HAP-1 (cell line): ENCODE results near the gene GBGT1.
A peak's percentile ranks its signal among the peaks of the same experiment; 100 is the strongest.

Experiments used
- DNase-seq, 2 experiments: peaks; one replicate each; pipeline ENCODE4 v3.0.0-alpha.2; 2016 to 2020; ENCODE audit warnings: low spot score in 2 of 2
- H3K27me3 ChIP-seq: fragments of 250-450 bp; sonication (Bioruptor Pico); 2 replicates; pipeline ENCODE4 v1.5.1; 2020; ENCODE audit warnings: low read depth, mild to moderate bottlenecking, moderate library complexity
- H3K36me3 ChIP-seq: fragments of 250-450 bp; sonication (Bioruptor Pico); replicated peaks from 2 replicates; pipeline ENCODE4 v1.5.1; 2020; ENCODE audit warnings: mild to moderate bottlenecking
- H3K4me1 ChIP-seq: fragments of 250-450 bp; sonication (Bioruptor Pico); 2 replicates; pipeline ENCODE4 v1.5.1; 2020; ENCODE audit warnings: mild to moderate bottlenecking
- H3K4me3 ChIP-seq: fragments of 250-450 bp; sonication (Bioruptor Pico); 2 replicates; pipeline ENCODE4 v1.5.1; 2020; ENCODE audit warnings: mild to moderate bottlenecking, moderate library complexity
- H3K9me3 ChIP-seq: fragments of 250-450 bp; sonication (Bioruptor Pico); 2 replicates; pipeline ENCODE4 v1.5.1; 2020; ENCODE audit warnings: mild to moderate bottlenecking, moderate library complexity
- in situ Hi-C: fragments of 300-500 bp; cut with MboI; formaldehyde crosslinking; loops from 3 replicates; pipeline ENCODE4 v1.14.3; 2020; ENCODE audit warnings: low sequenced_read_pairs, inconsistent platforms, mixed read lengths

GBGT1 gene

GRCh38 chr9:133118568-133118967 lies 45.1 kb downstream of the GBGT1 start:
- Histone ChIP-seq H3K4me3 (no peak overlapping the region), H3K27me3 (no peaks in the 10 kb centered on the region), H3K4me1 (no peaks in the 10 kb centered on the region; the same call in 1 of the 2 replicates), H3K9me3 (no peaks in the 10 kb centered on the region), H3K36me3 (no peaks in the 10 kb centered on the region)
- no peak for DNase-seq
- in situ Hi-C loops: no loop called here

GRCh38 chr9:133118179-133118520 lies 45.6 kb downstream of the GBGT1 start:
- H3K9me3 ChIP-seq: no peaks in the 10 kb centered on the region
- no peaks in the 10 kb centered on the region; the same call in 1 of the 2 replicates for H3K4me1 ChIP-seq
- no peaks in the 10 kb centered on the region for H3K36me3 ChIP-seq
- no peaks in the 10 kb centered on the region for H3K27me3 ChIP-seq
- no peak for DNase-seq
- H3K4me3 ChIP-seq: no peak overlapping the region
- in situ Hi-C loops: no loop called here

- Histone ChIP-seq H3K4me3 (no peak overlapping the region), H3K27me3 (no peaks in the 10 kb centered on the region), H3K9me3 (no peaks in the 10 kb centered on the region), H3K36me3 (no peaks in the 10 kb centered on the region), H3K4me1 (no peaks in the 10 kb centered on the region; the same call in 1 of the 2 replicates)
- in situ Hi-C loops: no loop called here
- DNase-seq: no peak
Observed at GRCh38 chr9:133117271-133118178, 46.2 kb downstream of the GBGT1 start.

GRCh38 chr9:133116346-133117231 lies 47.1 kb downstream of the GBGT1 start:
- in situ Hi-C loops: no loop called here

GRCh38 chr9:133115604-133116345 lies 47.9 kb downstream of the GBGT1 start:
- Histone ChIP-seq H3K9me3 (no peaks in the 10 kb centered on the region), H3K27me3 (no peaks in the 10 kb centered on the region), H3K4me3 (no peak overlapping the region), H3K4me1 (no peaks in the 10 kb centered on the region; the same call in 1 of the 2 replicates), H3K36me3 (peaks cover 5% of the 10 kb centered on the region; the same call in 1 of the 2 replicates)
- in situ Hi-C loops: no loop called here
- DNase-seq: no peak

More at GRCh38 chr9:133116346-133117231, 47.1 kb downstream of the GBGT1 start:
- H3K9me3 ChIP-seq: no peaks in the 10 kb centered on the region
- H3K4me1 ChIP-seq: no peaks in the 10 kb centered on the region; the same call in 1 of the 2 replicates
- H3K27me3 ChIP-seq: no peaks in the 10 kb centered on the region
- H3K4me3 ChIP-seq: no peak overlapping the region
- DNase-seq: no peak
- 0 out of 2 replicates have a peak, but pooled peaks cover 4% of the 10 kb centered on the region for H3K36me3 ChIP-seq

- DNase-seq: no peak
- H3K4me3 ChIP-seq: no peak overlapping the region
- no peaks in the 10 kb centered on the region; the same call in 1 of the 2 replicates for H3K4me1 ChIP-seq
- H3K36me3 ChIP-seq: peaks cover 12% of the 10 kb centered on the region; the same call in 1 of the 2 replicates
- H3K9me3 ChIP-seq: no peaks in the 10 kb centered on the region
- no peaks in the 10 kb centered on the region for H3K27me3 ChIP-seq
- in situ Hi-C loops: no loop called here
Observed at GRCh38 chr9:133114886-133115603, 48.7 kb downstream of the GBGT1 start.

- Histone ChIP-seq H3K27me3 (no peaks in the 10 kb centered on the region), H3K9me3 (no peaks in the 10 kb centered on the region), H3K4me1 (no peaks in the 10 kb centered on the region; the same call in 1 of the 2 replicates), H3K36me3 (peaks cover 15% of the 10 kb centered on the region; the same call in 1 of the 2 replicates), H3K4me3 (no peak overlapping the region)
- in situ Hi-C loops: no loop called here
- peak; percentile 17 to 59 for DNase-seq
Observed at GRCh38 chr9:133113949-133114885, 49.5 kb downstream of the GBGT1 start.

GRCh38 chr9:133113163-133113948 lies 50.4 kb downstream of the GBGT1 start:
- Histone ChIP-seq H3K36me3 (peaks cover 21% of the 10 kb centered on the region), H3K4me3 (no peak overlapping the region), H3K9me3 (no peaks in the 10 kb centered on the region), H3K4me1 (no peaks in the 10 kb centered on the region; the same call in 1 of the 2 replicates), H3K27me3 (no peaks in the 10 kb centered on the region)
- no peak for DNase-seq
- in situ Hi-C loops: no loop called here

GRCh38 chr9:133112663-133113026 lies 51.1 kb downstream of the GBGT1 start:
- no peak for DNase-seq
- no peak overlapping the region for H3K4me3 ChIP-seq
- H3K9me3 ChIP-seq: no peaks in the 10 kb centered on the region
- no peaks in the 10 kb centered on the region for H3K27me3 ChIP-seq
- peaks cover 26% of the 10 kb centered on the region for H3K36me3 ChIP-seq
- H3K4me1 ChIP-seq: no peaks in the 10 kb centered on the region; the same call in 1 of the 2 replicates
- in situ Hi-C loops: no loop called here

- no peak for DNase-seq
- H3K36me3 ChIP-seq: peaks cover 30% of the 10 kb centered on the region
- no peak overlapping the region for H3K4me3 ChIP-seq
- no peaks in the 10 kb centered on the region for H3K27me3 ChIP-seq
- no peaks in the 10 kb centered on the region; the same call in 1 of the 2 replicates for H3K4me1 ChIP-seq
- in situ Hi-C loops: no loop called here
- no peaks in the 10 kb centered on the region for H3K9me3 ChIP-seq
Observed at GRCh38 chr9:133111808-133112662, 51.7 kb downstream of the GBGT1 start.
